RPMI7951 (cell line): ENCODE measurements around the gene NPM1. TPM values are rescaled to one million over a fixed set of nuclear protein-coding genes. Genes with fewer than 3 reads are reported as not detected.

ENCODE experiments used
- DNase-seq: peaks from one replicate; pipeline ENCODE4 v3.0.0-alpha.2; 2012; ENCODE audit warnings: low read depth
- total RNA-seq: library from RNA; depleted of rRNA; stranded (reverse); fragments of >200 nt; shearing (Covaris generic); gene quantifications from 2 replicates; pipeline ENCODE4 v1.2.3, GENCODE V29; 2014; rRNA removed

The NPM1 gene
- total RNA-seq, 1 experiment from 2014 or later, result 785 TPM

GRCh38 chr5:171449426-171449825 lies 61.8 kb downstream of the NPM1 start:
- no peak for DNase-seq

GRCh38 chr5:171450423-171451331 lies 63.0 kb downstream of the NPM1 start:
- DNase-seq, result no peak

GRCh38 chr5:171451421-171451820 lies 63.8 kb downstream of the NPM1 start:
- no peak for DNase-seq

- DNase-seq, result no peak
These were observed 65.5 kb downstream of the NPM1 start for GRCh38 chr5:171453056-171453725.

- DNase-seq, result no peak
These were observed 66.3 kb downstream of the NPM1 start for GRCh38 chr5:171453988-171454387.

- DNase-seq, result no peak
These were observed 66.9 kb downstream of the NPM1 start for GRCh38 chr5:171454549-171454948.

GRCh38 chr5:171455522-171455921 lies 67.9 kb downstream of the NPM1 start:
- no peak for DNase-seq

- no peak for DNase-seq
These were observed 69.7 kb downstream of the NPM1 start for GRCh38 chr5:171457208-171457981.

GRCh38 chr5:171459839-171460238 lies 72.2 kb downstream of the NPM1 start:
- no peak for DNase-seq

Other genes with a start within 250 kb of the NPM1 start
- gene TLX3, start 78.6 kb upstream of the NPM1 start, total RNA-seq, result 0.96 and 1.9 TPM in 2 replicates
- gene FGF18, start 31.8 kb downstream of the NPM1 start, total RNA-seq, result not detected in 2 replicates